Right cardiac atrium (tissue), 5 donors: Measurements from ENCODE around the gene SMTNL1. TPM values are rescaled to one million over a fixed set of nuclear protein-coding genes. Genes with fewer than 3 reads are reported as not detected.
A peak's percentile ranks its signal among the peaks of the same experiment; 100 is the strongest.

ENCODE experiments used
- ATAC-seq, 2 donors: fragments of 200-7000 bp; cut with Tn5 transposase; one replicate each; pipeline versions ENCODE4 v1.8.0 to v1.9.1; 2020; ENCODE audit warnings: moderate library complexity in 2 of 2, mild to moderate bottlenecking in 1 of 2
- DNase-seq, 3 donors: peaks; one replicate each; pipeline ENCODE4 v3.0.0-alpha.2; 2020
- H3K27ac ChIP-seq: one replicate; pipeline ENCODE4 v1.5.1; 2013; ENCODE audit warnings: mild to moderate bottlenecking, low read length, control low read depth, moderate library complexity
- H3K27me3 ChIP-seq: one replicate; pipeline ENCODE4 v1.6.1; 2013; ENCODE audit not compliant: control insufficient read depth, insufficient read depth
- H3K4me1 ChIP-seq: one replicate; pipeline ENCODE4 v1.6.1; 2013; ENCODE audit warnings: low read length; ENCODE audit not compliant: control insufficient read depth, insufficient read depth
- H3K4me3 ChIP-seq: one replicate; pipeline ENCODE4 v1.5.1; 2013; ENCODE audit warnings: low read length, control low read depth
- H3K9me3 ChIP-seq: one replicate; pipeline ENCODE4 v1.6.1; 2013; ENCODE audit warnings: low read length; ENCODE audit not compliant: control insufficient read depth
- WGBS: extraction: QIAGEN DNeasy Blood & Tissue Kit; methylation state at CpG from one replicate; pipeline ENCODE4 v1.1.7; 2013; 5-methylcytosine and 5-hydroxymethylcytosine counted together
- intact Hi-C, 4 donors: fragments of 100-400 bp; cut with DNase I; formaldehyde crosslinking; loops; one replicate each; pipeline versions ENCODE4 v1.11.0 to v1.14.0; 2022 to 2023
- polyA plus RNA-seq: library from polyadenylated mRNA; stranded (reverse); fragments of 200-250 nt; gene quantifications from one replicate; pipeline ENCODE4 v1.2.3, GENCODE V29; 2013
- total RNA-seq, 4 donors: library from RNA; stranded (reverse); fragmentation: NEBNext Ultra II Directional; extraction: Animal tissue kit (Norgen Biotek cat#: 25700); gene quantifications; one replicate each; pipeline ENCODE4 v1.2.1, GENCODE V29; 2021
- donor health status: healthy with polysubstance abuse.
- donor health status: DM: no; HTN: yes; CAD: no.
- donor health status: DM: no; HTN: no; CAD: no.
- donor health status: DM: no; HTN: yes; CAD: no; lungs with severe emphysema.
- donor health status: DM: yes; HTN: yes; CAD: no.

The SMTNL1 gene
- total and polyA plus RNA-seq, 5 donors: not detected

- WGBS: under 1% methylated on average over 92 of the region's 92 CpGs
- peak within 1 kb of the TSS; percentile 88 for H3K4me3 ChIP-seq
- no peaks in the 10 kb centered on the region for H3K27me3 ChIP-seq
- intact Hi-C loops: loop anchor here in 3 of 4 donors (2.0 to 5.0 kb wide), 3 partner anchors 77 to 110 kb away; partner anchors contain the start of gene YPEL4 (in 2 of the 3)
- peak within 1 kb of the TSS; percentile 66 for H3K27ac ChIP-seq
- ATAC-seq (peak; percentile 86 to 87), DNase-seq (peak; percentile 85 to 96 (median 93))
- H3K9me3 ChIP-seq: no peaks in the 10 kb centered on the region
- peaks cover 6% of the 10 kb centered on the region for H3K4me1 ChIP-seq
These were observed 30.3 kb downstream of the SMTNL1 start, which contains the start of gene UBE2L6 for GRCh38 chr11:57567515-57568329. Gene UBE2L6, minus strand, starts transcription at chr11:57567672. Its CDS starts 61 bp downstream, at chr11:57567611.

- H3K27ac ChIP-seq: no peak overlapping the region
- 23% methylated on average over 6 of the region's 6 CpGs for WGBS
- no peaks in the 10 kb centered on the region for H3K27me3 ChIP-seq
- ATAC-seq (peak in 1 of 2 donors; percentile 17), DNase-seq (no peak)
- intact Hi-C loops: loop anchor here in 3 of 4 donors (2.0 to 5.0 kb wide), 3 partner anchors 76 to 111 kb away; partner anchors contain the start of gene YPEL4 (in 2 of the 3)
- H3K4me1 ChIP-seq: peaks cover 6% of the 10 kb centered on the region
- peak overlapping the region; percentile 88 for H3K4me3 ChIP-seq
- H3K9me3 ChIP-seq: no peaks in the 10 kb centered on the region
These were observed 31.0 kb downstream of the SMTNL1 start for GRCh38 chr11:57568330-57568766.

- no peak for ATAC-seq
- WGBS: 57% methylated on average over 2 of the region's 2 CpGs
- H3K4me1 ChIP-seq: peaks cover 4% of the 10 kb centered on the region
- no peak overlapping the region for H3K27ac ChIP-seq
- intact Hi-C loops: no loop called here
- H3K4me3 ChIP-seq: no peak overlapping the region
- no peak for DNase-seq
- no peaks in the 10 kb centered on the region for H3K9me3 ChIP-seq
- H3K27me3 ChIP-seq: no peaks in the 10 kb centered on the region
These were observed 34.2 kb downstream of the SMTNL1 start for GRCh38 chr11:57571606-57572005.

GRCh38 chr11:57574061-57574460 lies 36.7 kb downstream of the SMTNL1 start:
- H3K27me3 ChIP-seq: no peaks in the 10 kb centered on the region
- H3K4me1 ChIP-seq: no peaks in the 10 kb centered on the region
- intact Hi-C loops: no loop called here
- no peak for DNase-seq
- H3K9me3 ChIP-seq: no peaks in the 10 kb centered on the region
- WGBS: 51% methylated on average over 4 of the region's 4 CpGs
- no peak overlapping the region for H3K27ac ChIP-seq
- no peak for ATAC-seq
- H3K4me3 ChIP-seq: no peak overlapping the region

- Histone ChIP-seq H3K9me3 (no peaks in the 10 kb centered on the region), H3K4me3 (no peak overlapping the region), H3K4me1 (no peaks in the 10 kb centered on the region), H3K27me3 (no peaks in the 10 kb centered on the region), H3K27ac (no peak overlapping the region)
- 68% methylated on average over 9 of the region's 9 CpGs for WGBS
- no peak for ATAC-seq
- intact Hi-C loops: no loop called here
- DNase-seq: no peak
These were observed 46.9 kb downstream of the SMTNL1 start for GRCh38 chr11:57584341-57584740.

- Histone ChIP-seq H3K27me3 (no peaks in the 10 kb centered on the region), H3K4me3 (no peak overlapping the region), H3K4me1 (no peaks in the 10 kb centered on the region), H3K27ac (no peak overlapping the region), H3K9me3 (no peaks in the 10 kb centered on the region)
- intact Hi-C loops: no loop called here
- ATAC-seq (no peak), DNase-seq (no peak)
These were observed 47.9 kb downstream of the SMTNL1 start for GRCh38 chr11:57585301-57585700.

GRCh38 chr11:57586711-57587245 lies 49.4 kb downstream of the SMTNL1 start:
- no peak overlapping the region for H3K27ac ChIP-seq
- intact Hi-C loops: no loop called here
- no peaks in the 10 kb centered on the region for H3K9me3 ChIP-seq
- no peak for ATAC-seq
- DNase-seq: no peak
- H3K4me3 ChIP-seq: no peak overlapping the region
- 48% methylated on average over 2 of the region's 2 CpGs for WGBS
- H3K4me1 ChIP-seq: no peaks in the 10 kb centered on the region
- no peaks in the 10 kb centered on the region for H3K27me3 ChIP-seq

- Histone ChIP-seq H3K9me3 (no peaks in the 10 kb centered on the region), H3K4me1 (no peaks in the 10 kb centered on the region), H3K27ac (no peak overlapping the region), H3K4me3 (no peak overlapping the region), H3K27me3 (no peaks in the 10 kb centered on the region)
- ATAC-seq (no peak), DNase-seq (no peak)
- 86% methylated on average over 3 of the region's 3 CpGs for WGBS
- intact Hi-C loops: no loop called here
These were observed 50.8 kb downstream of the SMTNL1 start for GRCh38 chr11:57588046-57588710.

- WGBS: 75% methylated on average over 5 of the region's 5 CpGs
- DNase-seq (no peak), ATAC-seq (no peak)
- no peaks in the 10 kb centered on the region for H3K27me3 ChIP-seq
- no peak overlapping the region for H3K4me3 ChIP-seq
- H3K4me1 ChIP-seq: no peaks in the 10 kb centered on the region
- no peaks in the 10 kb centered on the region for H3K9me3 ChIP-seq
- peak overlapping the region; percentile 36 for H3K27ac ChIP-seq
- intact Hi-C loops: no loop called here
These were observed 59.0 kb downstream of the SMTNL1 start for GRCh38 chr11:57596266-57596885.

GRCh38 chr11:57597461-57597915 lies 60.1 kb downstream of the SMTNL1 start, which contains the start of gene SERPING1:
Gene SERPING1, plus strand, starts transcription at chr11:57597685. Its CDS starts 586 bp downstream, at chr11:57598271.
- Histone ChIP-seq H3K9me3 (no peaks in the 10 kb centered on the region), H3K4me3 (peak within 1 kb of the TSS; percentile 80), H3K27ac (peak within 1 kb of the TSS; percentile 91), H3K4me1 (no peaks in the 10 kb centered on the region), H3K27me3 (no peaks in the 10 kb centered on the region)
- peak; percentile 70 to 92 (median 89) for DNase-seq
- peak; percentile 89 to 90 for ATAC-seq
- 14% methylated on average over 10 of the region's 10 CpGs for WGBS
- intact Hi-C loops: no loop called here
